HG03095 (cell line): ENCODE data around the gene TAF6.
"Not testable (repeated sequence)": the region's sequence is repeated elsewhere in the genome, so short reads cannot be mapped to it uniquely, and the experiment has no call there.

Experiments used
- ATAC-seq: cut with Tn5 transposase; IDR thresholded peaks from one replicate; pipeline ENCODE4 v1.9.1; 2021; ENCODE audit warnings: moderate library complexity; ENCODE audit not compliant: unreplicated experiment

TAF6 gene

DNA sequence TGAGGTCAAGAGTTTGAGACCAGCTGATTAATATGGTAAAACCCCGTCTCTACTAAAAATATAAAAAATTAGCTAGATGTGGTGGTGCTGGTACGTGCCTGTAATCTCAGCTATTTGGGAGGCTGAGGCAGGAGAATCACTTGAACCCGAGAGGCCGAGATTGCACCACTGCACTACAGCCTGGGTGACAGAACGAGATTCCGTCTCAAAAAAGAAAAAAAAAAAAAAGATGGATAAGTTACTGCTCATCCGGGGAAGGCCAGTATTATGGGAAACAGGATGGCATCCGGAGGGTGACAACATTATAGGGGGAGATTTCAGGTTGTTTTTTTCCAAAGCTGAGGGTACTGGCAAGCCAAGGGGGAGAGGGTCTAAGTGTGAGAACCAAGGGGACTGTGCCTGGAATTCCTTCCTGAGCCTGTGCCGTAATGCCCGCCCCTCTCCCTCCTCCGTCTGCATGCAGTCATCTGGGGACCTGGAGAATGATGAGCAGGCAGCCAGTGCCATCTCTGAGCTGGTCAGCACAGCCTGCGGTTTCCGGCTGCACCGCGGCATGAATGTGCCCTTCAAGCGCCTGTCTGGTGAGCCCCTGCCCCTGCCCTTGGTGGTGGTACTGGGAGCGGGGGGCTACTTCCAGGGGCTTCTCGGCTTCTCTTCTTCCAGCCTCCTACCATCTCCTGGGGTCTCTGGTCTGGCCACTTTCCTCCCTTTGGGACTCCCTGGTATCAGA lies 33.9 kb upstream of the TAF6 start:
- ATAC-seq, result no peak

- ATAC-seq, result no peak
Observed at GRCh38 chr7:100152404-100152803, 33.2 kb upstream of the TAF6 start.

- peak; percentile 96 for ATAC-seq
Observed at GRCh38 chr7:100148559-100149328, 29.6 kb upstream of the TAF6 start, which contains the start of gene LAMTOR4. Gene LAMTOR4, plus strand, starts transcription at chr7:100148918. Its CDS starts 55 bp downstream, at chr7:100148973.

GRCh38 chr7:100148225-100148558 lies 29.0 kb upstream of the TAF6 start:
- no peak for ATAC-seq

GRCh38 chr7:100147278-100147677 lies 28.1 kb upstream of the TAF6 start:
- ATAC-seq, result no peak

GRCh38 chr7:100146350-100146749 lies 27.2 kb upstream of the TAF6 start:
- not testable (repeated sequence) for ATAC-seq

- ATAC-seq, result no peak
Observed at GRCh38 chr7:100142461-100142860, 23.3 kb upstream of the TAF6 start.

DNA sequence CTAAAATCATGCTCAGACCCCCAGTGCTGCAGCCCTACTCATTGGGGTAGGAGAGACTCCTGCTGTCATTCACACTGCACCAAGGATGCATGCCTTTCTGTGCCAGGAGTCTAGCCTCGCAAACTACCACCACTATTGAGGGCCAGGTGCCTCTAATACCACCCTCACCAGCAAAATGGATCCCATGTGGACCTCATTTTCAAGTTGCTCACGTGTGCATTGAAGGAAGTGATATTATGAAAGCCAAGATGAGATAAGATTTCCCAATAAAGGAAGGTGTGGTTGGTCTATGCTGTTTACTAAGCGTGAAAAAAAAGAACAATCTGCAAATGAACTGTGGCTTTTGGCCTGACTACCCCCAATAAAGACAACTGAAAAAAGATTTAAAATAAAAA lies 22.4 kb upstream of the TAF6 start:
- no peak for ATAC-seq

DNA sequence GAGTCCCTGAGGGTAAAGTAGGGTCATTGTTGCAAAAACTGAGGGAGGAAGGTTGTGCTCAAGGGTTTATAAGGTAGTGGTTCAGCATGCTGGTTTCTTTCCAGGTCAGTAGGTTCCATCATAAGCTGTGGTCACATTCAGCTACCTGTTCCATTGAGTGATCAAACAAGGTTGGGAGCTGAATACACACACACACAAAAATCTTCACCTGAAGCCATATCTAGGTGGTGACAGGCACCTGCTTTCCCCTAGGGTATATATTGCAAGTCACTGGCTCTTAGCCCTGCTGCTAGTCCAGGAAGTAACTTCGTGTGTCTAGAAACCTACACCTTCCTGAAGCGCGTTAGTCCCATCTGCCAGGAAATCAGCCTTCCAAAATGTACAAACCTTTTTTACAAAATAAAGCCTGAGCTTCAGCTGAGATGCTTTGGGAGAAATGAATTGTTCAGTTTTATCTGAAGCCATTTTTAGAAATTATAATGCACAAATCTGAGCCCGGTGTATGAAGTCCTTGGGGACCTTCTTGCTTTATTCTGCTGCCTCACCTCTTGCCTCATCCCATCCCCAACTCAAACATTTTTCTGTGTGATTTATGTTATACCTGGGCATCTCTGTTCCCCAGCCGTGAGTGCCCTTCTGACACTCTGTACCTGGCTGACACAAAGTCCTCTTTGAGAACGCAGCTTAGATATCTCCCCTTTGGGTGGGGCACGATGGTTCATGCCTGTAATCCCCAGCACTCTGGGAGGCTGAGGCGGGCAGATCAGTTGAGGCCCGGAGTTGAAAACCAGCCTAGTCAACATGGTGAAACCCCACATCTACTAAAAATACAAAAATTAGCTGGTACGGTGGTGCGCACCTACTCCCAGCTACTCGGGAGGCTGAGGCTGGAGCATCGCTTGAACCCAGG lies 18.9 kb upstream of the TAF6 start:
- ATAC-seq, result no peak

GRCh38 chr7:100132697-100133151 lies 13.6 kb upstream of the TAF6 start:
- ATAC-seq, result peak; percentile 62

GRCh38 chr7:100132126-100132525 lies 13.0 kb upstream of the TAF6 start:
- no peak for ATAC-seq

- ATAC-seq, result no peak
Observed at GRCh38 chr7:100130608-100131453, 11.7 kb upstream of the TAF6 start.

DNA sequence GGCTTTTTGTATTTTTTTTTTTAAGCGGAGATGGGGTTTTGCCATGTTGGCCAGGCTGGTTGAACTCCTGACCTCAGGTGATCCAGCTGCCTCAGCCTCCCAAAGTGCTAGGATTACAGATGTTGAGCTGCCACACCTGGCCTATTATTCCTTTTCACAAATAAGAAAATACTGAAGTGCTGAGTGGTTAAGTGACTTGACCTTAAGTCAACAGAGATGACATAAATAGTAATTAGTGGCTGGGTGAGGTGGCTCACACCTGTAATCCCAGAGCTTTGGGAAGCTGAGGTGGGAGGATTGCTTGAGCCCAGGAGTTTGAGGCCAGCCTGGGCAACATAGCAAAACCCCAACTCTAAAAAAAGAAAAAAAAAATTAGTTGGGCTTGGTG lies 11.1 kb upstream of the TAF6 start:
- not testable (repeated sequence) for ATAC-seq

GRCh38 chr7:100128637-100128963 lies 9.4 kb upstream of the TAF6 start:
- no peak for ATAC-seq

GRCh38 chr7:100127866-100128636 lies 8.9 kb upstream of the TAF6 start:
- ATAC-seq, result no peak

GRCh38 chr7:100126931-100127865 lies 8.0 kb upstream of the TAF6 start, which contains the start of gene MBLAC1:
Gene MBLAC1, plus strand, starts transcription at chr7:100126967. Its CDS starts 429 bp downstream, at chr7:100127396.
- ATAC-seq, result peak; percentile 57

DNA sequence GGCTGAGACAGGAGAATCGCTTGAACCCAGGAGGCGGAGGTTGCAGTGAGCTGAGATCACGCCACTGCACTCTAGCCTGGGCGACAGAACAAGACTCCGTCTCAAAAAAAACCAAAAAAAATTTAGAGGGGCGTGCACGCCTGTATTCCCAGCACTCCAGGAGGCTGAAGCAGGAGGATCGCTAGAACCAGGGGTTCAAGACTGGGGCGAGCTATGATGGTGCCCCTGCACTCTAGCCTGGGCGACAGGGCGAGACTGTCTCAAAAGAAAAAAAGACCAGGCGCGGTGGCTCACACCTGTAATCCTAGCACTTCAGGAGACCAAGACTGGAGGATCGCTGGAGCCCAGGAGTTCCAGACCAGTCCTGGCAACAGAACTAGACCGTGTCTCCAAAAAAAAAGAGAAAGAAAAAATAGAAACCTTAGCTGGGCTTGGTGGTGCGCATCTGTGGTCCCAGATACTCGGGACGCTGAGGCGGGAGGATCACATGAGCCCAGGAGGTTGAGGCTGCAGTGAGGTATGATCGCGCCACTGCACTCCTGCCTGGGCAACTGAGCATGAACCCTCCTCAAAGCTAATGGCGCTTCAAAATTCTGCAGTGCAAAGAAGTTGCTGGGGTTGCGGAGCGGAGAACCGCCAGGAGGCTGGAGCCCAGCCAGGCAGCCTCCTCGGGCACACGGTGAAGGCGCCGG lies 7.2 kb upstream of the TAF6 start:
- ATAC-seq, result peak; percentile 13
